Endodermal cell (in vitro differentiated cells): ENCODE measurements around the gene KIAA1328. TPM values are rescaled to one million over a fixed set of nuclear protein-coding genes. Genes with fewer than 3 reads are reported as not detected.

Source experiments
- DNase-seq: peaks from one replicate; pipeline ENCODE4 v3.0.0-alpha.2; 2017
- H3K27ac ChIP-seq: 2 replicates; pipeline ENCODE4 v1.5.1; 2013; ENCODE audit warnings: mild to moderate bottlenecking, low read depth, low read length, moderate library complexity
- H3K27me3 ChIP-seq: 2 replicates; pipeline ENCODE4 v1.6.1; 2013; ENCODE audit warnings: mild to moderate bottlenecking, low read length, moderate library complexity; ENCODE audit not compliant: insufficient read depth, control insufficient read depth, poor library complexity, severe bottlenecking
- H3K36me3 ChIP-seq: 2 replicates; pipeline ENCODE4 v1.7.0; 2013; ENCODE audit warnings: mild to moderate bottlenecking, low read length, moderate library complexity; ENCODE audit not compliant: control insufficient read depth, insufficient read depth
- H3K4me1 ChIP-seq: one replicate; pipeline ENCODE4 v1.7.0; 2013; ENCODE audit warnings: low read length; ENCODE audit not compliant: control insufficient read depth, insufficient read depth
- H3K4me3 ChIP-seq: 2 replicates; pipeline ENCODE4 v1.5.1; 2013; ENCODE audit warnings: mild to moderate bottlenecking, low read length, moderate library complexity
- H3K9ac ChIP-seq: 2 replicates; pipeline ENCODE4 v1.6.1; 2013; ENCODE audit warnings: mild to moderate bottlenecking, low read length, moderate library complexity; ENCODE audit not compliant: poor library complexity, severe bottlenecking; ENCODE audit errors: extremely low read depth
- H3K9me3 ChIP-seq: 2 replicates; pipeline ENCODE4 v1.6.1; 2013; ENCODE audit warnings: mild to moderate bottlenecking, low read length, moderate library complexity; ENCODE audit not compliant: control insufficient read depth
- H3K27ac Mint-ChIP-seq: 2 replicates; pipeline ENCODE4 v1.8.0; 2020; ENCODE audit warnings: mixed read lengths
- H3K27me3 Mint-ChIP-seq: 2 replicates; pipeline ENCODE4 v1.8.0; 2021; ENCODE audit warnings: mild to moderate bottlenecking, mixed read lengths; ENCODE audit not compliant: insufficient read depth
- H3K36me3 Mint-ChIP-seq: 2 replicates; pipeline ENCODE4 v1.8.0; 2020; ENCODE audit warnings: low read depth, mixed read lengths
- H3K4me1 Mint-ChIP-seq: 2 replicates; pipeline ENCODE4 v1.8.0; 2020; ENCODE audit warnings: mixed read lengths
- H3K4me3 Mint-ChIP-seq: 2 replicates; pipeline ENCODE4 v1.8.0; 2020; ENCODE audit warnings: mild to moderate bottlenecking, moderate library complexity, mixed read lengths
- H3K9me3 Mint-ChIP-seq: 2 replicates; pipeline ENCODE4 v1.8.0; 2020; ENCODE audit warnings: mild to moderate bottlenecking, mixed read lengths
- WGBS, 2 experiments: methylation state at CpG; one replicate each; pipeline versions ENCODE4 v1.1.5 to v1.1.7; 2013; ENCODE audit warnings: missing lambda C conversion rate in 2 of 2, mixed read lengths in 1 of 2; ENCODE audit not compliant: insufficient coverage in 1 of 2, insufficient read length in 1 of 2; 5-methylcytosine and 5-hydroxymethylcytosine counted together
- total RNA-seq, 2 donors: library from RNA; stranded (reverse); fragmentation: NEBNext Ultra II Directional in 1 of 2; extraction: Animal tissue kit (Norgen Biotek cat#: 25700) in 1 of 2; gene quantifications; 2 replicates in 1 of 2; 3 replicates in 1 of 2; pipeline ENCODE4 v1.2.1, GENCODE V29; 2021
- TF ChIP-seq, protein P1 (sequence below): fragments of 200-600 bp; sonication (generic); conservative IDR thresholded peaks from 2 replicates; pipeline ENCODE4 v1.5.0; 2021; ENCODE audit warnings: antibody characterized with exemption, mild to moderate bottlenecking

Gene KIAA1328
- total RNA-seq, 2 donors from 2014 or later, result 7.6 to 8.4 TPM

DNA sequence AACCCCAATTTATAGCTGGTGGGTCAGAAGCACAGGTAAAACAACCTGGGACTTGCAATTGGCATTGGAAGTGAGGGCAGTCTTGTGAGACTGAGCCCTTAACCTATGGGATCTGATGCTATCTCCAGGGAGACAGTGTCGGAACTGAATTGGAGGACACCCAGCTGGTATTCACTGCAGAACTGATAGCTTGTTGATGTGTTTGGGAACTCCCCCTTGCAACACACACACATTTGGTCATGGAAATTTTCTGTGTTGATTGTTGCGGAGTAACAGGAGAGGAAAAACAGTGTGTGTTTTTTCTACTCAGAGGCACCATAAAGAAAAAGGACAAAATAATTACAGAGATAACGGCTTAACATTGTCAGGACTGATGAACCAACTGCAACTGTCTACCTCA lies 16.2 kb upstream of the KIAA1328 start:
- Mint-ChIP-seq H3K27me3 (no peaks in the 10 kb centered on the region), H3K9me3 (no peaks in the 10 kb centered on the region), H3K4me3 (no peak overlapping the region), H3K27ac (no peak overlapping the region), H3K36me3 (peaks cover 37% of the 10 kb centered on the region), H3K4me1 (peaks cover 37% of the 10 kb centered on the region)
- Histone ChIP-seq H3K36me3 (peaks cover 36% of the 10 kb centered on the region), H3K4me3 (no peak overlapping the region), H3K27me3 (no peaks in the 10 kb centered on the region), H3K9me3 (no peaks in the 10 kb centered on the region), H3K27ac (no peak overlapping the region), H3K4me1 (peaks cover 17% of the 10 kb centered on the region), H3K9ac (no peak overlapping the region)
- WGBS, 2 experiments, result 84 to 93% methylated on average over 3 of the region's 3 CpGs
- DNase-seq, result no peak
- TF ChIP-seq, protein P1, sequence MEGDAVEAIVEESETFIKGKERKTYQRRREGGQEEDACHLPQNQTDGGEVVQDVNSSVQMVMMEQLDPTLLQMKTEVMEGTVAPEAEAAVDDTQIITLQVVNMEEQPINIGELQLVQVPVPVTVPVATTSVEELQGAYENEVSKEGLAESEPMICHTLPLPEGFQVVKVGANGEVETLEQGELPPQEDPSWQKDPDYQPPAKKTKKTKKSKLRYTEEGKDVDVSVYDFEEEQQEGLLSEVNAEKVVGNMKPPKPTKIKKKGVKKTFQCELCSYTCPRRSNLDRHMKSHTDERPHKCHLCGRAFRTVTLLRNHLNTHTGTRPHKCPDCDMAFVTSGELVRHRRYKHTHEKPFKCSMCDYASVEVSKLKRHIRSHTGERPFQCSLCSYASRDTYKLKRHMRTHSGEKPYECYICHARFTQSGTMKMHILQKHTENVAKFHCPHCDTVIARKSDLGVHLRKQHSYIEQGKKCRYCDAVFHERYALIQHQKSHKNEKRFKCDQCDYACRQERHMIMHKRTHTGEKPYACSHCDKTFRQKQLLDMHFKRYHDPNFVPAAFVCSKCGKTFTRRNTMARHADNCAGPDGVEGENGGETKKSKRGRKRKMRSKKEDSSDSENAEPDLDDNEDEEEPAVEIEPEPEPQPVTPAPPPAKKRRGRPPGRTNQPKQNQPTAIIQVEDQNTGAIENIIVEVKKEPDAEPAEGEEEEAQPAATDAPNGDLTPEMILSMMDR, result no peak

DNA sequence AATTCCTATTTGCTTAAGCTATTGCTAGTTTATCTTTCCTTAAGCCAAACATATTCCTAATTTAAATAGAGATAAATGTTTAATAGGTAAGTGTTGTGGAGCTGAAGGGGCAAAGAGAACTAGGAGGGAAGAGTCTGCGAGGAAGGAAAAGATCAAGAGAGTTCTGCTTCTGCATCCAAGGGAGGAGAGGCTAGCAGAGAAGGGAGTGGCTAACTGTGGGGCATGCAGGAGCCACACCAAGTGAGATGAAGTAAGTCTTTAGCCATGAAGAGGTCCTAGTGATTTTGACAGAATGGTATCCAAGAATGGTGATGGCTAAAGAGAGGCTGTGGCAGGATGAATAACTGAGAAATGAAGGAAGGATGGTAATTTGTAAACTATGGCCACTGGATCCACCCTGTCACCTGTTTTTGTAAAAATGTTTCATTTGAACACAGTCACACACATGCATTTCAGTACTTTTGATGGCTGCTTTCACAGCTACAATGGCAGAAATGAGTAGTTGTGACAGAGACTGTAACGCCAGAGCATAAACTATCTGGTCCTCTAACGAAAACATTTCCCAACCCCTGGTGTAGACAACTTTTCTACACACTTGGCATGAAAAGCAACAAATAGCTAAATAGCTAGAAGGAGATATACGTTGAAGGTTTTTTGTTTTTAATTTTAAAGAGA lies 15.7 kb upstream of the KIAA1328 start:
- no peak overlapping the region for H3K4me3 ChIP-seq
- H3K9me3 ChIP-seq, result no peaks in the 10 kb centered on the region
- no peak overlapping the region for H3K27ac ChIP-seq
- H3K9ac ChIP-seq, result no peak overlapping the region
- peaks cover 17% of the 10 kb centered on the region for H3K4me1 ChIP-seq
- H3K36me3 Mint-ChIP-seq, result peaks cover 35% of the 10 kb centered on the region
- peaks cover 36% of the 10 kb centered on the region for H3K36me3 ChIP-seq
- H3K4me1 Mint-ChIP-seq, result peaks cover 41% of the 10 kb centered on the region
- no peak overlapping the region for H3K27ac Mint-ChIP-seq
- H3K4me3 Mint-ChIP-seq, result no peak overlapping the region
- 86 to 100% methylated on average over 3 to 4 of the region's 4 CpGs for WGBS, 2 experiments
- DNase-seq, result no peak
- no peaks in the 10 kb centered on the region for H3K9me3 Mint-ChIP-seq
- H3K27me3 Mint-ChIP-seq, result no peaks in the 10 kb centered on the region
- no peaks in the 10 kb centered on the region for H3K27me3 ChIP-seq
- TF ChIP-seq, protein P1, result no peak

DNA sequence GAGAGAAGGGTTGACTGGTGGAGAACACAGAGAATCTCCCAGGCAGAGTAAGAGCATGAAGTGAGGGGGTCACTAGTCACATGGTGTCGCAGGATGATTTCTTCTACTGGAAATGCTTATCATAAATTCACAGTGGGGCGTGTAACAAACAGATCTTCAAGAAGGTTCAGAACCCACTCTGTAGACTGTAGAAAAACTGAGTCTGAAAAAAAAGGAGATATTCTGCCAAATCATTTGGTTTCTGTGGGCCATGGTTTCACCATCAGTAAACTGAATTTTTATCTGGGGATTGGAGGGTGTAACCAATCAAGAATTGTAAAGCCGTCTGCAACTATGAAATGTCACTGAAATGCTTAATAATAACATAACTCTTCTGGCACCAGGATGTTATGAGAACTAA lies 15.1 kb upstream of the KIAA1328 start:
- H3K27me3 Mint-ChIP-seq, result no peaks in the 10 kb centered on the region

More for the DNA sequence above, 15.1 kb upstream of the KIAA1328 start:
- Histone ChIP-seq H3K27me3 (no peaks in the 10 kb centered on the region), H3K9me3 (no peaks in the 10 kb centered on the region), H3K36me3 (peaks cover 35% of the 10 kb centered on the region), H3K4me1 (peaks cover 20% of the 10 kb centered on the region), H3K9ac (no peak overlapping the region), H3K27ac (no peak overlapping the region), H3K4me3 (no peak overlapping the region)
- TF ChIP-seq, protein P1, result no peak
- Mint-ChIP-seq H3K27ac (no peak overlapping the region), H3K4me1 (peaks cover 46% of the 10 kb centered on the region), H3K36me3 (peaks cover 35% of the 10 kb centered on the region), H3K4me3 (no peak overlapping the region), H3K9me3 (no peaks in the 10 kb centered on the region)
- DNase-seq, result no peak
- 91 to 100% methylated on average over 3 of the region's 3 CpGs for WGBS, 2 experiments
